Left kidney (tissue), 2 donors: ENCODE data around the gene TRIP12. TPM values are rescaled to one million over a fixed set of nuclear protein-coding genes. Genes with fewer than 3 reads are reported as not detected.
"Not testable (repeated sequence)": the region's sequence is repeated elsewhere in the genome, so short reads cannot be mapped to it uniquely, and the experiment has no call there.

Experiments
- DNase-seq: peaks from one replicate; pipeline ENCODE4 v3.0.0-alpha.2; 2013
- polyA plus RNA-seq: library from polyadenylated mRNA; unstranded; fragments of 120-200 nt; gene quantifications from one replicate; pipeline ENCODE4 v1.2.1, GENCODE V29; 2013; ENCODE audit not compliant: insufficient read length

The TRIP12 gene
- polyA plus RNA-seq, 1 donor = 220 TPM

- DNase-seq = peak; percentile 58
These were observed 513 bp downstream of the TRIP12 start for GRCh38 chr2:229921101-229921891.

GRCh38 chr2:229920011-229920641 is 1.7 kb downstream of the TRIP12 start:
- peak; percentile 18 for DNase-seq

- DNase-seq = no peak
These were observed 4.0 kb downstream of the TRIP12 start for GRCh38 chr2:229917793-229918192.

DNA sequence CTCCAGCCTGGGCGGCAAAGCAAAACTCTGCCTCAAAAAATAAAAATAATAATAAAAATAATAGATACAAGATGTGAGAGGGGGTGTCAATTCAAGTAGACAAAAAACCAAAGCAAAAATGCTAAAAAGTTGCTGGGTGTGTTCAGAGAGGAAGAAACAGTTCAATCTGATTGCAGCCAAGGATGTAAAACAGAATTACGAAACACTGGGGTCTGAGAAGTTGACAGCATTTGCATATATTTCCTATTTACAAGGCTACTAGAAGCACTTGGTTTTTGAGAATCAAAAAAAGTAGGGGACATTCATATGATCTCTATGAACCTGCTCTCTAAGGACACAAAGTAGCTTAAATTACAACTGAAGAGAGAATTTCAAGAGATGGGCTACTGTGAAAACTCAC is 7.6 kb downstream of the TRIP12 start:
- DNase-seq = no peak

DNA sequence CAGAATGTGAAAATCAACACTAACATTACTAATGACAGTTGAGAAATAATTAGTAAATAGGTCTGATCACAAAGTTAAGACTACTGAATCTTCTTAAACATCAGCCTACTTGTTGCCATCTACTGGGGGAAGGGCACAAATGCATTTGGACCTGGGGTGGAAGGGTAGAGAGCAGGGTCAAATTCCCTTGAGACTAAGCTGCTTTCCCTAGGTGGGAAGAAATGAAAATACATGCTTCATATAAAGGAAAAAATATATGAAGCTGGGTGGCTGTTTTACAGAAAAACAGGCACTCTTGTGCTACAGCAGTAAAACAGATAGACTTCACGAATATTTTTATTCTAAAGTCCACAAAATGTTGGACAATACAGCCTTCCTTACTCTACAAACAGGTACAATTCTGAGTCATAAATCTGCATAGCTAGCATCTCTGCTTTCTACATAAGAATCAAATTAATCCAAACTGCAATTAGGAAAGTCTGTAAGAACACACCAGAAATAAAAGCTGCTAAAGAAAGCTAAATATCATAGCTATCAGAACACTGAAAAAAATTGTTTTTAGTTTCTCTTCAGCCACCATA is 10.9 kb downstream of the TRIP12 start:
- no peak for DNase-seq

DNA sequence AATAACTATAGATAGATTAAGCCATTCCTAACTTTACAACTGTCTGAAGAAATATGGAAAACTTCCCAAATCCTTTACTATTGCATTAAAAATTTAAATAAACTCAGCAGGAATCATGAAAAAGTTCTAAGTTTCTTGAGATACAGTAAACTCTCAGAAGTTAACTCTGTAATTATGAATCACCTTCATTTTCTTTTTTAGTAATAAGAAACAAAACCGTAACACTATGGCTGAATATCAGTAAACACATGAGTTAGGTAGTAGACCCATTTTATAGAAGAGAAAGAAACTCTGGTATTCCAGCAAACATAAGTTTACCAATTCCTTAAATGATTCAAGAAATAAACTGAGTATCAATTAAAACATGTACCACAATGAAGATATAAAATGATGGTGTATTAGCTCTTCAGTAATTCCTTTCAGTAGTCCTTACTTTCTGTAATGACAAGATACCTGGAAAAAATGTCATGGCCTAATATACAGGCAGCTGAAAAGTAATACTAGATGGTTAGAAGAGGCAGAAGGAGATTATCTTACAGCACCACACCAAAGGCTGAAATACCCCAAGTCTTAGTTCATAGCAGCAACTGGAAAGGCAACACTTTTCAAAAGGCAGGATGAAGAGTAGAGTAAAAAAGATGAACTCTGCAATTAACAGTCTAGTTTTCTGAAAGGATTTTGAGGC is 11.5 kb downstream of the TRIP12 start:
- no peak for DNase-seq

DNA sequence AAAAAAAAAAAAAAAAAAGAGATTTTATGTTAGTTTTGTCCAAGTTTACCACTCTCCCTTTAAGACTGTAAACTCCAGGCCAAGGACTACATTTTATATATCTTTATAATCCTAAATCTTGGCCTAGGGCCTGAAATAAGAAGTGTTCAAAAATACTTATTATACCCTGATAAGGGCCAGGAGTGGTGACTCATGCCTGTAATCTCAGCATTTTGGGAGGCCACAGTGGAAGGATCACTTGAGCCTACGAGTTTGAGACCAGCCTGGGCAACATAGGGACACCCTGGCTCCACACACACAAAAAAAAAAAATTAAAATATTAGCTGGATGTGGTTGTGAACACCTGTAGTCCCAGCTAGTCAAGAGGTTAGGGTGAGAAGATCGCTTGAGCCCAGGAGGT is 12.7 kb downstream of the TRIP12 start:
- DNase-seq = no peak

GRCh38 chr2:229905601-229906000 is 16.2 kb downstream of the TRIP12 start:
- no peak for DNase-seq

DNA sequence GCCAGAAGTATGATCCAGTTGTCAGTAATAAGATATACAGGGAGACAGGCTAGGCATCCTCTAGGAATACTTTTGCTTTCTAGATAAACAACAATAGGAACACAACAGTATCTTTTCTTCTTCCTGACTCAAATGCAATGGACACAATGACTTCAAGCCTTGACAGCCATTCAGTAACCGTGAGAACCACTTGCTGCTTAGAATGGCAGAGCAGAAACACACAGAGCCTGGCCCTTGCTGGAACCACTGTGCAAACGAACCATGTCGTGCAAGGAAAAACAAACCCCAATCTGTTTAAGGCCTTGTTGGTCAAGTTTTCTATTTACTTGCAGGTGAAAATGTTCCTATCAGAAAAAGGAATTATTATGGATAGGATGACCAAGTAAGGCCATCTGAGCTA is 18.8 kb downstream of the TRIP12 start:
- DNase-seq = no peak

DNA sequence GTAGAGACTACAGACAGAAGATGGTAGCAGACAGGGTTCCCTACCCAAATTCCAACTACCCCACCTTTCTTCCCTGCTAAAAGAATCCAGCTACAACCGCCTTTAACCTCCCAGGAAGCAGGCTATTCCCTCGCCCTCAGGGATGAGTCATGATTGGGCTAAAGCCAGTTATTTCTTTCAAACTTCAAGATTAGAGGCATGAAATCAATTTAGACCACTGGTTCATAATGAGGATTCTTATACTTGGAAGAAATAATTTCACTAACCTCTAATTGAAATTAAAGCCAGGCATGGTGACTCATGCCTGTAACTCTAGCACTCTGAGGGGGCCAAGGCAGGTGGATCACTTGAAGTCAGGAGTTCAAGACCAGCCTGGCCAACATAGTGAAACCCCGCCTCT is 20.0 kb downstream of the TRIP12 start:
- DNase-seq = no peak

DNA sequence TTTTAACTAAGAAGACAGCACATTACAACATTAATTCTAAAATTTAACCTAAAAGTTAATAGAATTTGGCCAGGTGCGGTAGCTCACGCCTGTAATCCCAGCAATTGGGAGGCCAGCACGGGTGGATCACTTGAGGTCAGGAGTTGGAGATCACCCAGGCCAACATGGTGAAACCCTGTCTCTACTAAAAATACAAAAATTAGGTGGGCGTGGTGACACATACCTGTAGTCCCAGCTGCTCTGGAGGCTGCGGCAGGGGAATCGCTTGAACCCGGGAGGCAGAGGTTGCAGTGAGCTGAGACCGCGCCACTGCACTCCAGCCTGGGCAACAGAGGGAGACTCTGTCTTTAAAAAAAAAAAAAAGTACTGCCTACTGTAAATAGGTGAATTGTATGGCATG is 21.3 kb downstream of the TRIP12 start:
- DNase-seq = not testable (repeated sequence)

- no peak for DNase-seq
These were observed 21.8 kb downstream of the TRIP12 start for GRCh38 chr2:229900012-229900411.

DNA sequence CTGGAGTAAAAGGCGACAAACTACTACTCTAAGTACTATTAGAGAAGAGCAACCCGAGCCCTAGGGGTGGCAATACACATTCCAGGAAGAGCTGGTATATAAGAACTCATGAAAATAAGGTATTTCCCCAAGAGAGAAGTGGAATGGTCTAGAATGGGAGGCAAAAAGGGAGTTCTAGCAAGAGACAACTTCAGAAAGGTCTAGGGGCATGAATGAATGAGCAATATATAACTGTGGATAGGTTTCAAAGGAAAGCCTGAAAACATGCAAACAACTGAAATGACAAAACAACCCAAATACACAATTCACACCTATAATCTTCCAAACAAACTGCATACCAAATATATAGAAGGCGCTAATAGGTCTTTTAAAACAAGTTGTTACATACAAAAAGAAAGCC is 22.2 kb downstream of the TRIP12 start:
- DNase-seq = no peak

GRCh38 chr2:229896857-229897256 is 25.0 kb downstream of the TRIP12 start:
- no peak for DNase-seq

- DNase-seq = no peak
These were observed 32.8 kb downstream of the TRIP12 start for GRCh38 chr2:229889023-229889422.

DNA sequence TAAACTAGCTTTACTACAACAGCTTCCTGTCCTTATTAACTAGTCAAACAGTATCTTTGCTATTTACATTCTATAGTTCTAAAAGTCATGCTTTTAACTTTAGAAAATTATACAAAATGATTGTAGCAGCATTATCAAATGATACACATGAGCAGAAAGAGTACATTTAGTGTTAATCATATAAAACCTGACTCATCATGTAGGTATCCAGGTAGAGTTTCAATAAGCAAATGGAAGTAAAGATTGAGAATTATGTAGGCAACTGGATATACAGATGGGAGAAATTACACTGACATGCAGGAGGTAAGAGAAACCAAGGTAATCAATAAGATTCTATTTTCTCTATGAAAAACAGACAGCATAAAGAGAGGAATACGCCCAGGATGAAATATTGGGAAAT is 33.8 kb downstream of the TRIP12 start:
- no peak for DNase-seq

GRCh38 chr2:229887441-229887840 is 34.4 kb downstream of the TRIP12 start:
- no peak for DNase-seq

DNA sequence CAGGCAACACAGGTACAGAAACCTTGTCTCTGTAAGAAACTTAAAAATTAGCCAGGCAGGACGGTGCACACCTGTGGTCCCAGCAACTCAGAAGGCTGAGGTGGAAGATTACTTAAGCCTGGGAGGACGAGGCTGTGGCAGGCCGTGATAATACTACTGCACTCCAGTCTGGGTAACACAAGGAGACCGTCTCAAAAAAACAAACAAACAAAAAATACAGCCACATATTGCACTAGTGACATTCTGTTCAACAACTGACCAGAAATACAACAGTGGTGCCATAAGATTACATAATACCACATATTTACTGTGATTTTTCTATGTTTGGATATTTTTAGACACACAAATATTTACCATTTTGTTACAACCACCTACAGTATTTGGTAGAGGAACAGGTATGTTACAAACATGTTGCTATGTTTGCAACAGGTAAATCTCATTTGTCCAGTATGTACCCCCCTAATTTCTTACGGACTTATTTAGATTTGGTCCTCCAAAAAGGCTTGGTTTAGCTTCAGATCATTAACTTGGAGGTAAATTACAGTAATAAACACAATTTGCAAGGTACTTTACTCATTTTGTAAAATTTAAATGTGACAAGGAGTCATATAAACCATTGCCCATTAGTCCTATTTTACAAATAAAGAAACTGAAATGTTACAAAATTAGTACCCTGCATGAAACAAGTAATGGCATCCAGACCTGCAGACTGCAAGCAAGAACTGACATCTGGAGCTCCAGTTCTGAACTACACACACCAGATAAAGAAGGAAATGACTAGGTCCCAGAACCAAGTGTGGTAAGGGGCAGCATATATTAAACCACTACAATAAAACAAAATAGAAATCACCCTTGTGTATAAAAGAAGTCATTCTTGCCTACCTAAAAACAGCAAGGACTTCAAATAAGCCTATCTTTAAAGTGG is 36.8 kb downstream of the TRIP12 start:
- DNase-seq = no peak

DNA sequence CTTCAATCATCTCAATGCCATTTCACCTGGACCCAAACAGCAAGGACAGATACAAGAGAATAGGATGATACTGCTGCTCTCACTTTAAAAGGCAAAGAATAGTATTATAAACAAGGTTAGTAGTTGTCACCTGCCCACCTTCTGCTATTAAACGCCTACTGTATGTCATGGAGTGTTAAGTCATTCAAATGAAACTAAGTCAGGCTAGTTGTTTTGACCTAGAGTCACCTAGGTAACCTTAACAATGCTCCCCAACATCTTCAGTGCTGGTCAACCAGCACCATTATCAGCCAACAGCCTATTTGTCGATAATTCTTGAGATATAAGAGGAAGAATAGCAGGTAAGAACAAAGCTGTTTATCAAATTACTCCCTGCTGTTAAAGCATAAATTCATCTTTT is 39.2 kb downstream of the TRIP12 start:
- DNase-seq = no peak

DNA sequence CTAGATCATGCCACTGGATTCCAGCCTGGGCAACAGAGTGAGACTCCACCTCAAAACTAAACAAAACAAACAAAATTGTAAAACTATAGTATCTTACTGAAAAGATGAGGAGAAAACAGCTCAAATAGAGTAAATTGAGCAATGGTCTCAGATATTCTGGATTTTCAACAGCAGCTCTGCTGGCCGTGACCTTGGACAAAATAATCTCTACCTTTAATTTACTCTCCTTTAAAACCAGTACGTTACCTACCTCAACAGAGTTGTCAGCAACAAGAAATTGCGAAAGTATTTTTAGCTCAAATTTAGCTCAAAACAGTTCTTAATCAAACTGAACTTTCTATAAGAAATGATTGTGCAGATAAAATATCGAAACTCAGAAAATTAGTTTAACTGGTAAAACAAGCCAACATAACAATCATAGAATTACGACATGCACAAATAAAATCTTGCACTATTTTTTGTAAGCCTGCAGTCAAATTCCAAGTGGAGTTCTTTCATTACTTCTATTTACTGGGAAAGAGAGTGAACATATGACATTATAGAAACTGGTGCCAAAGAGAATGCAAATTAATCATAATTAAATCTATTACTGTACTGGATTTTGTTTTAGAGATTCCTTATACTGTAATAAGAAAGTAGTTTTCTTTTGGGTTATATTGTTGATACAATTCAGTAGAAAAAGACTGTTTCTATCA is 40.8 kb downstream of the TRIP12 start:
- no peak for DNase-seq
